Measurements from ENCODE around the gene EFNB2. TPM values are rescaled to one million over a fixed set of nuclear protein-coding genes. Genes with fewer than 3 reads are reported as not detected.

The EFNB2 gene
- total and polyA plus RNA-seq, 9 donors: 3.7 to 33.2 (median 13.5) TPM

DNA sequence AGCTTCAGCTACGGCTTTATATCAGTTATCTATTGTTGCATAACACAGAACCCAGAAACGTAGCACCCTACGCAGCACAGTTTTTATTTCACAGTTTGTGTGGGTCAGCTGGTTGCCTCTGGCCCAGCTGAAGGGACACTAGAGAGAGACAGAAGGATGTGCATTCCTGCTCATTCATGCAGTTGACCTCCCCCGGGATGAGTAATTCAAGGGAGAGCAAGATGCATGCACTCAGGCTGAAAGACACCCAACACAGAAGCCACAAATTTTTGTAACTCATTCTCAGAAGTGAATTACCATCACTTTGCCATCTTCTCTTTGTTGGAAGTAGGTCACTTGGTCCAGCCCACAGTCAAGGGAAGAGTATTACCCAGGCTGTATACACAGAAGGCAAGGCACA, 89.5 kb downstream of the EFNB2 start:
- no peak for DNase-seq
- H3K4me3 ChIP-seq: no peak overlapping the region
- no peaks in the 10 kb centered on the region for H3K4me1 ChIP-seq (ENCODE audit: insufficient read depth)
- no peak overlapping the region for H3K27ac ChIP-seq
- intact Hi-C loops (cut with DNase I): no loop called here
- H3K36me3 ChIP-seq: no peaks in the 10 kb centered on the region
- no peaks in the 10 kb centered on the region for H3K9me3 ChIP-seq
- TF ChIP-seq POLR2A (IDR thresholded peaks at IDR 0.05): no peak
- TF ChIP-seq EP300 (IDR thresholded peaks at IDR 0.05): no peak
- TF ChIP-seq, protein P1, sequence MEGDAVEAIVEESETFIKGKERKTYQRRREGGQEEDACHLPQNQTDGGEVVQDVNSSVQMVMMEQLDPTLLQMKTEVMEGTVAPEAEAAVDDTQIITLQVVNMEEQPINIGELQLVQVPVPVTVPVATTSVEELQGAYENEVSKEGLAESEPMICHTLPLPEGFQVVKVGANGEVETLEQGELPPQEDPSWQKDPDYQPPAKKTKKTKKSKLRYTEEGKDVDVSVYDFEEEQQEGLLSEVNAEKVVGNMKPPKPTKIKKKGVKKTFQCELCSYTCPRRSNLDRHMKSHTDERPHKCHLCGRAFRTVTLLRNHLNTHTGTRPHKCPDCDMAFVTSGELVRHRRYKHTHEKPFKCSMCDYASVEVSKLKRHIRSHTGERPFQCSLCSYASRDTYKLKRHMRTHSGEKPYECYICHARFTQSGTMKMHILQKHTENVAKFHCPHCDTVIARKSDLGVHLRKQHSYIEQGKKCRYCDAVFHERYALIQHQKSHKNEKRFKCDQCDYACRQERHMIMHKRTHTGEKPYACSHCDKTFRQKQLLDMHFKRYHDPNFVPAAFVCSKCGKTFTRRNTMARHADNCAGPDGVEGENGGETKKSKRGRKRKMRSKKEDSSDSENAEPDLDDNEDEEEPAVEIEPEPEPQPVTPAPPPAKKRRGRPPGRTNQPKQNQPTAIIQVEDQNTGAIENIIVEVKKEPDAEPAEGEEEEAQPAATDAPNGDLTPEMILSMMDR (IDR thresholded peaks at IDR 0.05): no peak
- H3K27me3 ChIP-seq: no peaks in the 10 kb centered on the region
- WGBS, 3 donors: 56 to 73% (median 61%) methylated on average over 4 of the region's 4 CpGs

DNA sequence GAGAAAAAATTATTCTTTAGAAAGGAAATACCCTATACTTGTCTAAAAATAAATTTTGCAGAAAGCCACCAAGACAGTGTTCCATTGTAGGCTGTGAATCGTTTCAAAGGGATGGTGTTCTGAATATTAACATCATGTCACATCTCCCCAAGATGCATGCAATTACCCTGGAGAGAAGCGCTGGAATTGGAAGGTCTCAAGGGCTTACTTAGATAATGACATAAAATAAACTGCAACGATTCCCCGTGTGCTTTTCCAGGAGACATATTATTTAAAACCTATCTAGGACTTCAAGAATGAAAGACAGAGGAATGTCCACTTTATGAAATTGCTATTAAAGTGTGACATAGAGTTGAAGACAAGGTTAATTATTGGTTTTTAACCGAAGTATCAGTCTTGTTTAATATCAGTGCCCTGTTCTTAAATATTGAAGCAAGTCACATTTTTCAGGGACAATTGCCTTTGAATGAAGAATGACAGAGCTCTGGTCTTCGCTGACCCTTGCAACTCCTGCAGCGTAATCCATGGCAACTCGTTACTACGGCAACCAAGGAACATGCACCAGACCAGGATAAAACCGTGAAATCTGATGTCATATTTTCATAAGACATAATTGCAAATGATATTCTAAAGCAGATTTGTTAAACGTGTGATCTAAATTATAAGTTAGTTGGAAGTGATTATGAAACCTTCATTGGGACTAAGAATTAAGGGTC, 91.7 kb downstream of the EFNB2 start:
- WGBS, 3 donors: 77 to 81% (median 80%) methylated on average over 11 of the region's 11 CpGs
- no peak overlapping the region for H3K27ac ChIP-seq
- TF ChIP-seq, protein P1 (IDR thresholded peaks at IDR 0.05): no peak
- TF ChIP-seq POLR2A (IDR thresholded peaks at IDR 0.05) (no peak), EP300 (IDR thresholded peaks at IDR 0.05) (no peak)
- H3K36me3 ChIP-seq: no peaks in the 10 kb centered on the region
- H3K9me3 ChIP-seq: no peaks in the 10 kb centered on the region
- DNase-seq: no peak
- no peak overlapping the region for H3K4me3 ChIP-seq
- intact Hi-C loops (cut with DNase I): no loop called here
- H3K4me1 ChIP-seq (ENCODE audit: insufficient read depth): no peaks in the 10 kb centered on the region
- no peaks in the 10 kb centered on the region for H3K27me3 ChIP-seq

DNA sequence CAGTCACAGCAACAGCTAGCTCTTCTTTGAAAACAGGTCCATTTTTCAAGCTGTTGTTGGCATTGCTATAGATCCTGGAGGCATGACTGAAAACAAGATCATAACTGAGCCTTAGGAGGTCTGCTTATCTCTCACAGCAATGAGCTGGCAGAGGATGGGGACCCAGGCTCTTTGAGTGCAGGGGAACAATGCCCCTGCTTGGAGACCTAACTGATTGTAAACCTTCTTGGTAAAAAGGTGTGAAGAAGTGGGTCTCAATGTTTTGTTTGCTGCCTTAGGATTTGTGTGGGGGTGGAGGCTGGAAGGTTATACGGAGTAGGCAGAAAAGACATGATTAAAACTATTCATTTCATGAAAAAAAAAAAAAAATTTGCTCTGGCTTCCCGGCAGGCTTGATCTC, 94.6 kb downstream of the EFNB2 start:
- no peaks in the 10 kb centered on the region for H3K36me3 ChIP-seq
- no peaks in the 10 kb centered on the region for H3K9me3 ChIP-seq
- intact Hi-C loops (cut with DNase I): no loop called here
- H3K27me3 ChIP-seq: no peaks in the 10 kb centered on the region
- WGBS, 3 donors: 31 to 33% (median 31%) methylated on average over 2 of the region's 2 CpGs
- no peak overlapping the region for H3K4me3 ChIP-seq
- TF ChIP-seq EP300 (IDR thresholded peaks at IDR 0.05) (no peak), POLR2A (IDR thresholded peaks at IDR 0.05) (no peak)
- TF ChIP-seq, protein P1 (IDR thresholded peaks at IDR 0.05): no peak
- no peak for DNase-seq
- H3K27ac ChIP-seq: no peak overlapping the region
- no peaks in the 10 kb centered on the region for H3K4me1 ChIP-seq (ENCODE audit: insufficient read depth)

Other genes with a start within 250 kb of the EFNB2 start
- gene ARGLU1, start 32.5 kb upstream of the EFNB2 start, total RNA-seq: 100 to 1,000 TPM in 2 of 7 donors, 10 to 100 TPM in 5; 72.6 to 136 (median 76.8) TPM
- 100 to 1,000 TPM in 1 of 2 donors, 10 to 100 TPM in 1; 72.5 to 108 TPM for gene ARGLU1, start 32.5 kb upstream of the EFNB2 start, polyA plus RNA-seq

Data from ovary (tissue), 9 donors.